Ovary (tissue), 3 donors: ENCODE results near the gene ZC2HC1C.

Experiments
- EP300 ChIP-seq: sonication (generic); formaldehyde crosslinking; IDR thresholded peaks from one replicate; pipeline ENCODE4 v1.6.1; 2017; ENCODE audit warnings: antibody characterized with exemption
- POLR2A ChIP-seq: fragments of 450-650 bp; IDR thresholded peaks from one replicate; pipeline ENCODE4 v1.6.1; 2017; ENCODE audit warnings: antibody characterized with exemption, mild to moderate bottlenecking, moderate library complexity
- TF ChIP-seq, protein P1 (sequence below), 3 donors: fragments of 450-650 bp in 2 of 3; fragments of 200-600 bp in 1 of 3; IDR thresholded peaks; one replicate each; pipeline versions ENCODE4 v1.5.1 to v1.8.0; 2016 to 2022; ENCODE audit warnings: antibody characterized with exemption in 3 of 3, mild to moderate bottlenecking in 1 of 3
- donor health status: DM: no; HTN: no; CAD: no.

DNA sequence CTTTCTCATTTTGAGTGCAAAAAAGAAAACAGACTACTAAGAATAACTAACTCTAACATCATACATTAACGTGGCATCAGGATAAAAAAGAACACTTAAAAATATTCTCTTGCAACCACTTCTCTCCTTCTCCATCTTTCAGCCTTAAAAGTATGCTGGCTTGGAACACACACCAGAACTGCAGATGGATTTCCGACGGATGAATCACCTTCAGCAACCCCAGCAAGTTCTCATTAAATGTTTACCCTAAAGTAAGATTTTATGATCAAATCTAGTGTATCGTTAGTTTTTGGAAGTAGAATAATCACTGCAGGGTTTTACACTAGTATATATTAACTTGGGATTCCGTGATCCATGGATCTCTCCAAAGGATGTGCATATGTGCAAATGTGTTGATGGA lies 56.2 kb downstream of the ZC2HC1C start:
- TF ChIP-seq, protein P1, sequence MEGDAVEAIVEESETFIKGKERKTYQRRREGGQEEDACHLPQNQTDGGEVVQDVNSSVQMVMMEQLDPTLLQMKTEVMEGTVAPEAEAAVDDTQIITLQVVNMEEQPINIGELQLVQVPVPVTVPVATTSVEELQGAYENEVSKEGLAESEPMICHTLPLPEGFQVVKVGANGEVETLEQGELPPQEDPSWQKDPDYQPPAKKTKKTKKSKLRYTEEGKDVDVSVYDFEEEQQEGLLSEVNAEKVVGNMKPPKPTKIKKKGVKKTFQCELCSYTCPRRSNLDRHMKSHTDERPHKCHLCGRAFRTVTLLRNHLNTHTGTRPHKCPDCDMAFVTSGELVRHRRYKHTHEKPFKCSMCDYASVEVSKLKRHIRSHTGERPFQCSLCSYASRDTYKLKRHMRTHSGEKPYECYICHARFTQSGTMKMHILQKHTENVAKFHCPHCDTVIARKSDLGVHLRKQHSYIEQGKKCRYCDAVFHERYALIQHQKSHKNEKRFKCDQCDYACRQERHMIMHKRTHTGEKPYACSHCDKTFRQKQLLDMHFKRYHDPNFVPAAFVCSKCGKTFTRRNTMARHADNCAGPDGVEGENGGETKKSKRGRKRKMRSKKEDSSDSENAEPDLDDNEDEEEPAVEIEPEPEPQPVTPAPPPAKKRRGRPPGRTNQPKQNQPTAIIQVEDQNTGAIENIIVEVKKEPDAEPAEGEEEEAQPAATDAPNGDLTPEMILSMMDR (IDR thresholded peaks at IDR 0.05), result no peak
- no peak for TF ChIP-seq POLR2A
- TF ChIP-seq EP300, result no peak
